Cardiac fibroblast (primary cell): Measurements from ENCODE around the gene BICD2.
A peak's percentile ranks its signal among the peaks of the same experiment; 100 is the strongest.

ENCODE experiments used
- DNase-seq, 2 donors: peaks; one replicate each; pipeline versions ENCODE4 v3.0.0 to v3.0.0-alpha.2; 2010; ENCODE audit warnings: low read depth in 2 of 2
- H3K4me3 ChIP-seq, 2 donors: replicated peaks in 1 of 2; 1 replicate in 1 of 2; 2 replicates in 1 of 2; pipeline ENCODE4 v1.5.1; 2011; ENCODE audit warnings: low read depth in 2 of 2, low read length in 2 of 2, mild to moderate bottlenecking in 2 of 2, moderate library complexity in 1 of 2
- CTCF ChIP-seq: IDR thresholded peaks from one replicate; pipeline ENCODE4 v1.5.1; 2011; ENCODE audit warnings: low read depth, mild to moderate bottlenecking, low read length, inconsistent platforms

Gene BICD2

GRCh38 chr9:92734931-92735635 is 29.6 kb downstream of the BICD2 start:
- no peak for TF ChIP-seq CTCF
- DNase-seq = no peak
- no peak overlapping the region for H3K4me3 ChIP-seq

GRCh38 chr9:92730897-92731296 is 33.7 kb downstream of the BICD2 start:
- DNase-seq = no peak

GRCh38 chr9:92729735-92730155 is 34.9 kb downstream of the BICD2 start:
- no peak for TF ChIP-seq CTCF
- DNase-seq = no peak
- H3K4me3 ChIP-seq = no peak overlapping the region

More at GRCh38 chr9:92730897-92731296, 33.7 kb downstream of the BICD2 start:
- no peak for TF ChIP-seq CTCF
- H3K4me3 ChIP-seq = no peak overlapping the region

GRCh38 chr9:92728831-92729734 is 35.5 kb downstream of the BICD2 start:
- H3K4me3 ChIP-seq = no peak overlapping the region
- peak; percentile 24 to 37 for DNase-seq
- peak; percentile 53 for TF ChIP-seq CTCF

- TF ChIP-seq CTCF = no peak
- no peak overlapping the region for H3K4me3 ChIP-seq
- no peak for DNase-seq
Measured at GRCh38 chr9:92727716-92728700, 36.6 kb downstream of the BICD2 start.
